ENCODE data around the gene GJB2.

GRCh38 chr13:20181188-20181587, 11.6 kb downstream of the GJB2 start:
- TF ChIP-seq, protein P1, sequence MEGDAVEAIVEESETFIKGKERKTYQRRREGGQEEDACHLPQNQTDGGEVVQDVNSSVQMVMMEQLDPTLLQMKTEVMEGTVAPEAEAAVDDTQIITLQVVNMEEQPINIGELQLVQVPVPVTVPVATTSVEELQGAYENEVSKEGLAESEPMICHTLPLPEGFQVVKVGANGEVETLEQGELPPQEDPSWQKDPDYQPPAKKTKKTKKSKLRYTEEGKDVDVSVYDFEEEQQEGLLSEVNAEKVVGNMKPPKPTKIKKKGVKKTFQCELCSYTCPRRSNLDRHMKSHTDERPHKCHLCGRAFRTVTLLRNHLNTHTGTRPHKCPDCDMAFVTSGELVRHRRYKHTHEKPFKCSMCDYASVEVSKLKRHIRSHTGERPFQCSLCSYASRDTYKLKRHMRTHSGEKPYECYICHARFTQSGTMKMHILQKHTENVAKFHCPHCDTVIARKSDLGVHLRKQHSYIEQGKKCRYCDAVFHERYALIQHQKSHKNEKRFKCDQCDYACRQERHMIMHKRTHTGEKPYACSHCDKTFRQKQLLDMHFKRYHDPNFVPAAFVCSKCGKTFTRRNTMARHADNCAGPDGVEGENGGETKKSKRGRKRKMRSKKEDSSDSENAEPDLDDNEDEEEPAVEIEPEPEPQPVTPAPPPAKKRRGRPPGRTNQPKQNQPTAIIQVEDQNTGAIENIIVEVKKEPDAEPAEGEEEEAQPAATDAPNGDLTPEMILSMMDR (IDR thresholded peaks at IDR 0.05; ENCODE audit: insufficient read depth, low read depth, low read length): no peak
- no peak for TF ChIP-seq EZH2 (IDR thresholded peaks at IDR 0.05; ENCODE audit: insufficient read depth, low read length)
